ENCODE data around the gene RFXAP. TPM values are rescaled to one million over a fixed set of nuclear protein-coding genes. Genes with fewer than 3 reads are reported as not detected.

The RFXAP gene
- polyA plus RNA-seq, 1 donor from 2014 or later = 14.2 TPM

DNA sequence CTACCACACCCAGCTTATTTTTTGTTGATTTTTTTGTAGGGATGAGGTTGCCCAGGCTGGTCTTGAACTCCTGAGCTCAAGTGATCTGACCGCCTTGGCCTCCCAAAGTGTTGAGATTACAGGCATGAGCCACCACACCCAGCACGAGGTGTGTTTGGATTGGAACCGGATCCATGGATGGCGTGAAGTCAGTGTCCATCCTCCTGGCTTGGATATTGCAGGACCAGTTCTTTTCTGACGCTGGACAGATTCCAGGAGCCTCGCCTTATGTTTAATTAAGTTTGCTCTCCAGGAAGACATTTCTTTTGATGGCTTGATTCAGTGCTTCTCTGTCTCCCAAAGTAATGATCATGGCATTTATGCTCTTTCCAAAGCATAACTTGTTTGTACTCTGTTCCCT is 14.4 kb upstream of the RFXAP start:
- Histone ChIP-seq H3K9me2 (ENCODE audit: insufficient read depth, low read length) (no peaks in the 10 kb centered on the region), H3K27me3 (ENCODE audit: insufficient read depth, low read depth, low read length) (no peaks in the 10 kb centered on the region), H3K9ac (ENCODE audit: low read length) (no peak overlapping the region), H3K36me3 (ENCODE audit: insufficient read depth, low read length) (no peaks in the 10 kb centered on the region), H3K4me2 (ENCODE audit: low read length) (no peak overlapping the region), H4K20me1 (ENCODE audit: insufficient read depth) (no peaks in the 10 kb centered on the region), H2AFZ (ENCODE audit: low read depth, low read length) (no peak overlapping the region), H3K4me3 (ENCODE audit: low read length) (no peak overlapping the region), H3F3A (ENCODE audit: insufficient read depth, low read length, poor library complexity, severe bottlenecking) (no peaks in the 10 kb centered on the region), H3K9me3 (ENCODE audit: low read length) (no peaks in the 10 kb centered on the region), H3K79me2 (replicated peaks; ENCODE audit: insufficient read depth, low read length) (no peaks in the 10 kb centered on the region), H3K27ac (ENCODE audit: low read length) (no peak overlapping the region)
- TF ChIP-seq, protein P1, sequence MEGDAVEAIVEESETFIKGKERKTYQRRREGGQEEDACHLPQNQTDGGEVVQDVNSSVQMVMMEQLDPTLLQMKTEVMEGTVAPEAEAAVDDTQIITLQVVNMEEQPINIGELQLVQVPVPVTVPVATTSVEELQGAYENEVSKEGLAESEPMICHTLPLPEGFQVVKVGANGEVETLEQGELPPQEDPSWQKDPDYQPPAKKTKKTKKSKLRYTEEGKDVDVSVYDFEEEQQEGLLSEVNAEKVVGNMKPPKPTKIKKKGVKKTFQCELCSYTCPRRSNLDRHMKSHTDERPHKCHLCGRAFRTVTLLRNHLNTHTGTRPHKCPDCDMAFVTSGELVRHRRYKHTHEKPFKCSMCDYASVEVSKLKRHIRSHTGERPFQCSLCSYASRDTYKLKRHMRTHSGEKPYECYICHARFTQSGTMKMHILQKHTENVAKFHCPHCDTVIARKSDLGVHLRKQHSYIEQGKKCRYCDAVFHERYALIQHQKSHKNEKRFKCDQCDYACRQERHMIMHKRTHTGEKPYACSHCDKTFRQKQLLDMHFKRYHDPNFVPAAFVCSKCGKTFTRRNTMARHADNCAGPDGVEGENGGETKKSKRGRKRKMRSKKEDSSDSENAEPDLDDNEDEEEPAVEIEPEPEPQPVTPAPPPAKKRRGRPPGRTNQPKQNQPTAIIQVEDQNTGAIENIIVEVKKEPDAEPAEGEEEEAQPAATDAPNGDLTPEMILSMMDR (IDR thresholded peaks at IDR 0.05; ENCODE audit: poor library complexity, severe bottlenecking) = no peak
- TF ChIP-seq TAF1 (IDR thresholded peaks at IDR 0.05; ENCODE audit: low read depth) (no peak), POLR2AphosphoS5 (IDR thresholded peaks at IDR 0.05) (no peak), RAD21 (conservative IDR thresholded peaks at IDR 0.05) (no peak), MXI1 (conservative IDR thresholded peaks at IDR 0.05; ENCODE audit: poor library complexity, severe bottlenecking) (no peak), EP300 (conservative IDR thresholded peaks at IDR 0.05; ENCODE audit: poor library complexity, severe bottlenecking) (no peak), SMC3 (conservative IDR thresholded peaks at IDR 0.05; ENCODE audit: poor library complexity) (no peak), EZH2 (IDR thresholded peaks at IDR 0.05; ENCODE audit: borderline replicate concordance, insufficient read depth, low read length, poor library complexity, severe bottlenecking) (no peak)
- TF ChIP-seq, protein P2, sequence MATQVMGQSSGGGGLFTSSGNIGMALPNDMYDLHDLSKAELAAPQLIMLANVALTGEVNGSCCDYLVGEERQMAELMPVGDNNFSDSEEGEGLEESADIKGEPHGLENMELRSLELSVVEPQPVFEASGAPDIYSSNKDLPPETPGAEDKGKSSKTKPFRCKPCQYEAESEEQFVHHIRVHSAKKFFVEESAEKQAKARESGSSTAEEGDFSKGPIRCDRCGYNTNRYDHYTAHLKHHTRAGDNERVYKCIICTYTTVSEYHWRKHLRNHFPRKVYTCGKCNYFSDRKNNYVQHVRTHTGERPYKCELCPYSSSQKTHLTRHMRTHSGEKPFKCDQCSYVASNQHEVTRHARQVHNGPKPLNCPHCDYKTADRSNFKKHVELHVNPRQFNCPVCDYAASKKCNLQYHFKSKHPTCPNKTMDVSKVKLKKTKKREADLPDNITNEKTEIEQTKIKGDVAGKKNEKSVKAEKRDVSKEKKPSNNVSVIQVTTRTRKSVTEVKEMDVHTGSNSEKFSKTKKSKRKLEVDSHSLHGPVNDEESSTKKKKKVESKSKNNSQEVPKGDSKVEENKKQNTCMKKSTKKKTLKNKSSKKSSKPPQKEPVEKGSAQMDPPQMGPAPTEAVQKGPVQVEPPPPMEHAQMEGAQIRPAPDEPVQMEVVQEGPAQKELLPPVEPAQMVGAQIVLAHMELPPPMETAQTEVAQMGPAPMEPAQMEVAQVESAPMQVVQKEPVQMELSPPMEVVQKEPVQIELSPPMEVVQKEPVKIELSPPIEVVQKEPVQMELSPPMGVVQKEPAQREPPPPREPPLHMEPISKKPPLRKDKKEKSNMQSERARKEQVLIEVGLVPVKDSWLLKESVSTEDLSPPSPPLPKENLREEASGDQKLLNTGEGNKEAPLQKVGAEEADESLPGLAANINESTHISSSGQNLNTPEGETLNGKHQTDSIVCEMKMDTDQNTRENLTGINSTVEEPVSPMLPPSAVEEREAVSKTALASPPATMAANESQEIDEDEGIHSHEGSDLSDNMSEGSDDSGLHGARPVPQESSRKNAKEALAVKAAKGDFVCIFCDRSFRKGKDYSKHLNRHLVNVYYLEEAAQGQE (IDR thresholded peaks at IDR 0.05; ENCODE audit: borderline replicate concordance) = no peak

DNA sequence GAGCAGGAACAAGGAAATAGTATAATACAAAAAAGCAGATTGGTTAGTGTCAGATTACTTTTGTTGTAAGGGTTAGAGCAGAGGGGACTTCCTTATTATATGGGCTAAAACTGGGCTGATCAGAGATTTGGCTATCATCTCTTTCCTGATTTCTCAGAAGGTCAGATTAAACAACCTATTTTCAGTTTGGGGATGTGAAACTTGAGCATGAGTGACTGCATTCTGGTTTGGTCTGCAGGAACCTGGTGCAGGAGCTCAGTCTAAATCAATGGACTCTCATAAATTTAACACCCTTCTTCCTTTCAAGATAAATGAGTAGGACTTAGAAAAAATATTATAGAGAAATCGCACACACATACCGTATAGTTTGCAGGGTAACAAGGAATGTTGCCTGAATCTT is 12.9 kb upstream of the RFXAP start:
- Histone ChIP-seq H3K9ac (ENCODE audit: low read length) (no peak overlapping the region), H3K4me3 (ENCODE audit: low read length) (no peak overlapping the region), H3K27ac (ENCODE audit: low read length) (no peak overlapping the region), H3K4me2 (ENCODE audit: low read length) (no peak overlapping the region), H3K27me3 (ENCODE audit: insufficient read depth, low read depth, low read length) (no peaks in the 10 kb centered on the region), H3K36me3 (ENCODE audit: insufficient read depth, low read length) (no peaks in the 10 kb centered on the region), H4K20me1 (ENCODE audit: insufficient read depth) (no peaks in the 10 kb centered on the region), H3K9me2 (ENCODE audit: insufficient read depth, low read length) (no peaks in the 10 kb centered on the region), H3F3A (ENCODE audit: insufficient read depth, low read length, poor library complexity, severe bottlenecking) (no peaks in the 10 kb centered on the region), H3K79me2 (replicated peaks; ENCODE audit: insufficient read depth, low read length) (no peaks in the 10 kb centered on the region), H2AFZ (ENCODE audit: low read depth, low read length) (no peak overlapping the region), H3K9me3 (ENCODE audit: low read length) (no peaks in the 10 kb centered on the region)
- TF ChIP-seq EZH2 (IDR thresholded peaks at IDR 0.05; ENCODE audit: borderline replicate concordance, insufficient read depth, low read length, poor library complexity, severe bottlenecking) (no peak), MXI1 (conservative IDR thresholded peaks at IDR 0.05; ENCODE audit: poor library complexity, severe bottlenecking) (no peak), RAD21 (conservative IDR thresholded peaks at IDR 0.05) (no peak), TAF1 (IDR thresholded peaks at IDR 0.05; ENCODE audit: low read depth) (no peak)
- TF ChIP-seq, protein P1 (IDR thresholded peaks at IDR 0.05; ENCODE audit: poor library complexity, severe bottlenecking) = no peak
- TF ChIP-seq, protein P2 (IDR thresholded peaks at IDR 0.05; ENCODE audit: borderline replicate concordance) = no peak
